NK-92 (cell line): ENCODE data around the gene PODNL1.
"Not testable (repeated sequence)": the region's sequence is repeated elsewhere in the genome, so short reads cannot be mapped to it uniquely, and the experiment has no call there.

ENCODE experiments used
- DNase-seq: peaks from one replicate; lab custom pipeline; 2025; ENCODE audit not compliant: unreplicated experiment; lab: John Stamatoyannopoulos, UW

PODNL1 gene

DNA sequence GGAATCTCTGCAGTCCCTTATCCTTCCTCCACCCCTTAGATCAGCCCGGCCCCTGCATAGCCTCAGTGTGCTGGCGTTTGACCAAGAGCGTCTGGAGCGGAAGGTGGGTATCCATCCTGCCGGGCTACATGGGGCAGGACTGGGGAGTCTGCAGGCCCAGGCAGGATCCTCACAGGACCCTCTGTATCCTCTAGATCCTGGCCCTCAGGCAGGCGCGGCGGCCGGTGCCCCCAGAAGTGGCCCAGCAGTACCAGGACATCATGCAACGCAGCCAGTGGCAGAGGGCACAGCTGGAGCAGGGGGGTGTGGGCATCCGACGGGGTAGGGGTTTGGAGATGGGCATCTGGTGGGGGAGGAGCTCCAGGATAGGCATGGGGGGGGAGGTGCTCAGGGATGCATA is 8.9 kb downstream of the PODNL1 start:
- DNase-seq = no peak

GRCh38 chr19:13926715-13927114 is 11.5 kb downstream of the PODNL1 start:
- DNase-seq = no peak

DNA sequence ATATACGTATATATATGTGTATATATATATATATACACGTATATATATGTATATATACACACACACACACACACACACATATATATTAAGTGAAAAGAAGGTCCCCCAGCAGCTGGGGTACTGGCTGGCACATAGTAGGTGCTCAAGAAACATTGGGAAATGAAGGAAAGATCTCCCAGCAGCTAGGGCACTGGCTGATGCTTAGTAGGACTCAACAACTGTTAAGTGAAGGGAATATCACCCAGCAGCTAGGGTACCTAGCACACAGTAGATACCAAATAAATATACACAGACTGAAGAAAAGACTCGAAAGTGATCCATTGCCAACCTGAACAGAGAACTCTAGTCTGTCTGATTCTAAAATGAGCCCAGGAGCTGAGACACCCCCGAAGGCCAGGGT is 12.2 kb downstream of the PODNL1 start:
- DNase-seq = no peak

GRCh38 chr19:13923194-13923987 is 14.8 kb downstream of the PODNL1 start:
- no peak for DNase-seq

- not testable (repeated sequence) for DNase-seq
Observed at GRCh38 chr19:13922118-13922517, 16.1 kb downstream of the PODNL1 start.

DNA sequence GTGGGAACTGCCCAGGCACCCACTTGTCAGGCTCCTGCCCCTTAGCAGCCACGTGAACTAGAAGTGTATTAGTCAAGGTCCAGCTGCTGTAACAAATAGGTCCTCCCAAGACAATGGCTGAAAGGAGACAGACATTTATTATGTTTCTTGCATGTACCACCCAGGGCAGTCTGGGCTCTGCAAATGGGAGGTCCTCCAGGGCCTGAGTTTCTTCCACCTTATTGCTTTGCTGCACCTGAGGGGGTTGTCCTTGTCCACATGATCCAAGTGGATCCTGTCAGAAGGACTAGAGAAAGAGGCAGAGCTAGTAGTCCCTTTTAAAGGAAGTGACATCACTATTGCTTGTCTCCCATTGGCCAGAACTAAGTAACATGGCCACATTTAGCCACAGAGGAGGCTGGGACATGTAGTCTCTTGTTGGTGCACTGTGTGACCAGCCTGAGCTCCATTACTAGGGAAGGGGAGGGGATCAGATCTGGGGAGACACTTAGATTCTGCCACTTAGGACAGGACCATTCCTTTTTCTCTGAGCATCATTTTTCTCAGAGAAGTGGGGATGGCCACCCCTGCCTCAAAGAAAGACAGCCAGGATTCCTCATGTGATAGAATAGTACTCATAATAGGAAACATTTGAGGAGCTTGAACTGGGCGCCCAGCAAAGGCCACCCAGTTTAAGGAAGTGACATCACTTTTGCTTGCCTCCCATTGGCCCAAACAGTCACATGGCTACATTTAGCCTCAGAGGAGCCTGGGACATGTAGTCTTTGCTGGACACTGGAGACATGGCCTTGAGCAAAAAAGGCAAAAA is 17.1 kb downstream of the PODNL1 start:
- no peak for DNase-seq

- DNase-seq = no peak
Observed at GRCh38 chr19:13920524-13920923, 17.7 kb downstream of the PODNL1 start.

DNA sequence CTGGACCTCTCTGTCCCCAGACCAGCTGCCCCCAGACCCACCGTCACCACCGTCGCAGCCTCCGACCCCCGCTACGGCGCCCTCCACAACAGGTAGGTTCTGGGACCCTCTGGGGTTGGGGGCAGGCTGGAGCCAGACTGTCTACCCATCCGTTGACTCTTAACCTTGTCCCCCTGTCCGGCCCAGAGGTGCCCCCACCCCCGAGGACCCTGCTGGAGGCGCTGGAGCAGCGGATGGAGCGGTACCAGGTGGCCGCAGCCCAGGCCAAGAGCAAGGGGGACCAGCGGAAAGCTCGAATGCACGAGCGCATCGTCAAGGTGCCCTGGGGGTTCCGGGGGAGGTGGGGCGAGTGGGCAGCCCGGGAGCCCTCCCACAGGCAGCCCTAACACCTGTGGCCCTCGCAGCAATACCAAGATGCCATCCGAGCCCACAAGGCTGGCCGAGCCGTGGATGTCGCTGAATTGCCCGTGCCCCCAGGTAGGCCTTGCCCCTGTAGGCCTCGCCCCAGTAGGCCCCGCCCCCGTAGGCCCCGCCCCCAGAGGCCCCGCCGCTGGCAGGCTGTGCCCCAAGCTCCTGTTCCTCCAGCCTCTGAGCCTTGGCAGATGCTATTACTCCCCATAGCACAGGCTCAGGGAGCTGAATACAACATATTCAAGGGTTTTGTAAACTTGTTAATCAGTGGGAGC is 19.3 kb downstream of the PODNL1 start:
- no peak for DNase-seq

DNA sequence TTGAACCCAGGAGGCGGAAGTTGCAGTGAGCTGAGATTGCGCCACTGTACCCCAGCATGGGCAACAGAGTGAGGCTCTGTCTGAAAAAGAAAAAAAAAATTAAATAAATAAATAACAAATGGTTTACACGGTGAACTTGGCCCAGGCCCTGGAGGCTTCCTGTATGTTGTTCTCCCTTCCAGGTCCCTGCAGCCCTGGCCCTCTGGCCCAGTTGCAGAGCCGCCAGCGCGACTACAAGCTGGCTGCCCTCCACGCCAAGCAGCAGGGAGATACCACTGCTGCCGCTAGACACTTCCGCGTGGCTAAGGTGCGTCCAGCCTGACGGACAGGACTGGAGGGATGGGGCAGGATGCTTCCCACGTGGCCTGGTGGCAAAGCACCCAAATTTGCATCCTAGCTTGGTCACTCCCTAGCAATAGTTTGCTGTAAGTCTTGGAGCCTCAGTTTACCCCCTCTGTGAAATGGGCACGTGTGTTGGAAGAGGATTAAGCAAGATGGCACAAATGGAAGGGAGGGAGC is 20.3 kb downstream of the PODNL1 start:
- DNase-seq = no peak

- DNase-seq = no peak
Observed at GRCh38 chr19:13914777-13915176, 23.4 kb downstream of the PODNL1 start.

DNA sequence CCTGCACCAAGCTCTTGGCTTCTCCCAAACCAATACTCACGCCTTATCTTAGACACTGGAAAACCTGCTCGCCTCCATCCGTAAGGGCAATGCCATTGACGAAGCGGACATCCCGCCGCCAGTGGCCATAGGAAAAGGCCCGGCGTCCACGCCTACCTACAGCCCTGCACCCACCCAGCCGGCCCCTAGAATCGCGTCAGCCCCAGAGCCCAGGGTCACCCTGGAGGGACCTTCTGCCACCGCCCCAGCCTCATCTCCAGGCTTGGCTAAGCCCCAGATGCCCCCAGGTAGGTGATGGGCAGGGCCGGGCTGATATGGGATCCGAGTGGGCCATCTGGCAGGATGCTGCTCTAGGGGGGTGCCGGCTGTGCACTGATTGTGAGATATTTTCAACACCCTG is 24.9 kb downstream of the PODNL1 start:
- DNase-seq = no peak

- no peak for DNase-seq
Observed at GRCh38 chr19:13909430-13909829, 28.8 kb downstream of the PODNL1 start.

DNA sequence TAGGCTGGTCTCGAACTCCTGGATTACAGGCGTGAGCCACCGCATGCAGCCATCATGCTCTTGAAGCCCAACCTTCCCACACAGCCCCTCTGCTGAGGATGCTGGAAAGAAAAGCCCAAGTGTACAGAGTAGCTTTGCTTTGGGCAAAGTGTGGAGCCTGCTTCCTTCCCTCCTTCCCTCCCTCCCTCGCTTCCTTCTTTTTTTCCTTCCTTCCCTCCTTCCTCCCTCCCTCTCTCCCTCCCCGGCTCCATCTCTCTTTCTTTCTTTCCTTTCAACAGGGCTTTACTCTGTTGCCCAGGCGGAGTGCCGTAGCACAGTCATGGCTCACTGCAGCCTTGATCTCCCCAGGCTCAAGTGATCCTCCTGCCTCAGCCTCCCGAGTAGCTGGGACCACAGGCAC is 29.5 kb downstream of the PODNL1 start:
- no peak for DNase-seq

- no peak for DNase-seq
Observed at GRCh38 chr19:13906910-13907309, 31.3 kb downstream of the PODNL1 start.

DNA sequence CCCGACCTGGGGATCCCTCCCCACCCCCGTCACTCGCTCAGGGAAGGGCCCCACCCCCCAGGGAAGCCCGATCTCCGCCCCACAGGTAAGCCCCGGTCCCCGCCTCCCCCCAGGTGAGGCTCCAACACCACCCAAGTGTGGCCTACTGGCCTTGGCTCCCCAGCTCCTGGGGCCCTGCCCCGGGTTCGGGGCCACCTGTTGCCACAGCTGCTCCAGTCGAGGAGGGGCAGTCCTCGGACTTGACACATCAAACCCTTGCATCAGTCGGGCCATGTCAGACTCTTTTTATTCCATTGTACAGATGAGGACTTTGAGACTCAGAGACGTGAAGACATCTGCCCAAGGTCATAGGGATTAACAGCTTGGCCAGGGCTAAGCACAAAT is 31.7 kb downstream of the PODNL1 start:
- DNase-seq = no peak

DNA sequence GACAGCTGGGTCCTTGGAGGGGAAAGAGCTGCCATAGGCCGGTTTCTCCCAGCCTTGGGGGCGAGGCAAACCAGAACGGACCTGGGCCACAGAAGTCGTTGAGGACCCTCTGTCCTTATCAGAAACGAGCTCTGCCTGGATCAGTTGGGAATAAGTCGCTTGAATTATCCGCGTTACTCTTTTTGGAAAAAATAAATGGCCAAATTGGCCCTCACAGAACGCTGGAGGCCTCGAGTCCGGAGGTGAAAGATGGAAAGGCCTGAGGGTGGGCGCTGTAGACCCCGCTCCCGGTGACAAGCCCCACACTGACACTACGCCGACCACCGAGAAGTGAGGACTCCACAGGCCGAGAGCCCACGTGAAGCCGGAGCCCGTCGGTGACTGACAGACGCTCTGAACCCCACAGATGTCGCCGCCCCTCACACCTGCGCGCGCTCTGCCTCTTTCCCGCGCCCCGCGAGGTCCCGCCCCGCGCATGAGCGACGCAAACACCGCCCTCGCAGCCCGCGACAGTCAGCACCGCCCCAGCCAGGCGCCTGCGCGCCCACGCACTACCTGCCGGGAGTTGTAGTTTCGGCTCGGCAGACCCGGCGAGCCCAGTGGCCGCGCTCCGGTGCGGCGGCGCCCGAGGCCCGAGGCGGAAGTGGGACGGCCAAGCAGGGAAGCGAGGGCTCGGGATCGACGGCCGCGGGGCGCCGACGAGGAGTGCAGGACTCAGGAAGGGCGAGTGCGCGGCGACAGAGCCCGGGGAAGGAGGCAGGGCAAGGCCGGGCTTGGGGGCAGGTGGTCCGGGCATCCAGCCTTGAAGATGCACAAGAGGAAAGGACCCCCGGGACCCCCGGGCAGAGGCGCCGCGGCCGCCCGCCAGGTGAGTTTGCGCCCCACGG is 32.3 kb downstream of the PODNL1 start, which contains the start of the genes BRME1 and CC2D1A:
Gene BRME1 (minus strand): TSS at position 484 of the 887 bp plus-strand sequence. CDS start 1,225 bp downstream, outside the sequence.
Gene CC2D1A (plus strand): TSS at position 568 of the 887 bp plus-strand sequence. CDS start 241 bp downstream, at position 809.
- DNase-seq = peak; percentile 58

- DNase-seq = no peak
Observed at GRCh38 chr19:13902993-13903555, 35.1 kb downstream of the PODNL1 start.

DNA sequence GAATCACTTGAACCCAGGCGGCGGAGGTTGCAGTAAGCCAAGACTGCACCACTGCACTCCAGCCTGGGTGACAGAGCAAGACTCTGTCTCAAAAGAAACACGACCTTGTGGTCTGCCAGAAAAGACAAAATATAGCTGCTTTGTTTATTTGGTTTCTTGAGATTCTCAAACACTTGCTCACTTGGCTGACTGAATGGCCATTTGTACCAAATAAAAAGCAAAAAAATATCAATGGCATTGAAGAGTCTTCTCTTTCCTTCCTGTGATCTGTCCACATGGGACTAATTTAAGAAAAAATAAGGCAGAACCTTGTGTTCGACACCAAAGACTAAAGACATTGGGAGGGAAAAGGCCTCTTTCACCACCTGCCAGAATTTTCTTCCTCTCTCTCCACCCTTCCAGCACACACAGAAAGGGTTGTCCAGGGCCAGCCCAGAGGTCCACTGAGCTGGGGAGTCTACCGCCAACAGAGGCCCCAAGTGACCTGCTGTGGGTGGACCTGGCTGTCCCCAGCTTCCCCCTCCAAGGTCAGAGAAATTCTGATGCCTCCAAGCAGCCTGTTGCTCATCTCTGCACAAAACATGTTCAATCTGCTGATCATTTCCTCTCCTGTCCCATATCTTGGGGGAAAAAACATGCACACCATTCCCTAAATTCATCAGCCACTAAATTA is 38.2 kb downstream of the PODNL1 start:
- DNase-seq = no peak

- no peak for DNase-seq
Observed at GRCh38 chr19:13899393-13899792, 38.8 kb downstream of the PODNL1 start.
